GM12892 (cell line): Measurements from ENCODE around the gene SFSWAP.

Experiments used
- POLR2A ChIP-seq: IDR thresholded peaks from 2 replicates; pipeline ENCODE4 v1.6.1; 2011; ENCODE audit warnings: low read depth, low read length, control low read depth
- POLR2AphosphoS5 ChIP-seq: IDR thresholded peaks from 2 replicates; pipeline ENCODE4 v1.6.1; 2011; ENCODE audit warnings: low read depth, low read length, control low read depth
- TAF1 ChIP-seq: IDR thresholded peaks from 2 replicates; pipeline ENCODE4 v1.6.1; 2011; ENCODE audit warnings: low read depth, mild to moderate bottlenecking, control low read depth, low read length, borderline replicate concordance

- TF ChIP-seq POLR2A (no peak), TAF1 (no peak), POLR2AphosphoS5 (no peak)
These were observed 55.1 kb downstream of the SFSWAP start for GRCh38 chr12:131765961-131766360.
